Mesothelial cell of epicardium (in vitro differentiated cells): ENCODE measurements around the gene LRRC23. TPM values are rescaled to one million over a fixed set of nuclear protein-coding genes. Genes with fewer than 3 reads are reported as not detected.

ENCODE experiments used
- DNase-seq, 2 experiments: peaks; one replicate each; pipeline ENCODE4 v3.0.0; 2021; ENCODE audit warnings: low spot score in 2 of 2; ENCODE audit not compliant: unreplicated experiment in 2 of 2
- H3K27ac Mint-ChIP-seq: 2 replicates; pipeline ENCODE4 v1.8.0; 2021; ENCODE audit warnings: mixed read lengths
- H3K27me3 Mint-ChIP-seq: 2 replicates; pipeline ENCODE4 v1.8.0; 2021; ENCODE audit warnings: low read depth, mixed read lengths
- H3K36me3 Mint-ChIP-seq: 2 replicates; pipeline ENCODE4 v1.8.0; 2021; ENCODE audit warnings: mixed read lengths
- H3K4me1 Mint-ChIP-seq: 2 replicates; pipeline ENCODE4 v1.8.0; 2021; ENCODE audit warnings: mixed read lengths
- H3K4me3 Mint-ChIP-seq: 2 replicates; pipeline ENCODE4 v1.8.0; 2021; ENCODE audit warnings: mild to moderate bottlenecking, moderate library complexity, mixed read lengths
- H3K9me3 Mint-ChIP-seq: 2 replicates; pipeline ENCODE4 v1.8.0; 2021; ENCODE audit warnings: mixed read lengths
- CTCF ChIP-seq: fragments of 200-600 bp; sonication (generic); IDR thresholded peaks from one replicate; pipeline ENCODE4 v1.5.0; 2021; ENCODE audit warnings: antibody characterized with exemption; ENCODE audit not compliant: unreplicated experiment
- total RNA-seq: library from RNA; stranded (reverse); gene quantifications from 3 replicates; pipeline ENCODE4 v1.2.1, GENCODE V29; 2021

The LRRC23 gene
- total RNA-seq, 1 donor from 2014 or later: 11.6 TPM

- no peaks in the 10 kb centered on the region for H3K9me3 Mint-ChIP-seq
- no peak for DNase-seq
- no peak for TF ChIP-seq CTCF
- no peaks in the 10 kb centered on the region for H3K27me3 Mint-ChIP-seq
- no peaks in the 10 kb centered on the region for H3K36me3 Mint-ChIP-seq
- peak overlapping the region; percentile 68 for H3K27ac Mint-ChIP-seq
- peaks cover 34% of the 10 kb centered on the region for H3K4me1 Mint-ChIP-seq
- H3K4me3 Mint-ChIP-seq: peak overlapping the region; percentile 94
Measured at GRCh38 chr12:6946920-6947374, 42.3 kb downstream of the LRRC23 start.

- TF ChIP-seq CTCF: no peak
- no peak overlapping the region for H3K27ac Mint-ChIP-seq
- H3K27me3 Mint-ChIP-seq: no peaks in the 10 kb centered on the region
- H3K36me3 Mint-ChIP-seq: no peaks in the 10 kb centered on the region
- DNase-seq: no peak
- H3K4me1 Mint-ChIP-seq: peaks cover 34% of the 10 kb centered on the region
- H3K9me3 Mint-ChIP-seq: no peaks in the 10 kb centered on the region
- no peak overlapping the region for H3K4me3 Mint-ChIP-seq
Measured at GRCh38 chr12:6947615-6948014, 43.0 kb downstream of the LRRC23 start.

- TF ChIP-seq CTCF: no peak
- Mint-ChIP-seq H3K9me3 (no peaks in the 10 kb centered on the region), H3K4me1 (peaks cover 27% of the 10 kb centered on the region), H3K27ac (no peak overlapping the region), H3K36me3 (no peaks in the 10 kb centered on the region), H3K4me3 (no peak overlapping the region), H3K27me3 (no peaks in the 10 kb centered on the region)
- no peak for DNase-seq
Measured at GRCh38 chr12:6948873-6949594, 44.4 kb downstream of the LRRC23 start.

- Mint-ChIP-seq H3K27me3 (no peaks in the 10 kb centered on the region), H3K27ac (no peak overlapping the region), H3K9me3 (no peaks in the 10 kb centered on the region), H3K4me3 (no peak overlapping the region), H3K4me1 (peaks cover 17% of the 10 kb centered on the region), H3K36me3 (no peaks in the 10 kb centered on the region)
- no peak for DNase-seq
- no peak for TF ChIP-seq CTCF
Measured at GRCh38 chr12:6950401-6950801, 45.8 kb downstream of the LRRC23 start.

GRCh38 chr12:6950811-6951540 is 46.4 kb downstream of the LRRC23 start, which contains the start of gene PTPN6:
Gene PTPN6 (plus strand): TSS chr12:6951356. CDS start chr12:6951513, 157 bp downstream.
- DNase-seq: no peak
- Mint-ChIP-seq H3K4me3 (no peak within 1 kb of the TSS), H3K36me3 (no peaks in the 10 kb centered on the region), H3K27ac (no peak within 1 kb of the TSS), H3K9me3 (no peaks in the 10 kb centered on the region), H3K27me3 (no peaks in the 10 kb centered on the region), H3K4me1 (peaks cover 11% of the 10 kb centered on the region)
- TF ChIP-seq CTCF: no peak
